GM19452 (cell line): ENCODE measurements around the gene HUNK.
"Not testable (repeated sequence)": the region's sequence is repeated elsewhere in the genome, so short reads cannot be mapped to it uniquely, and the experiment has no call there.

Source experiments
- ATAC-seq: cut with Tn5 transposase; IDR thresholded peaks from one replicate; pipeline ENCODE4 v1.9.1; 2021; ENCODE audit not compliant: unreplicated experiment

Gene HUNK

DNA sequence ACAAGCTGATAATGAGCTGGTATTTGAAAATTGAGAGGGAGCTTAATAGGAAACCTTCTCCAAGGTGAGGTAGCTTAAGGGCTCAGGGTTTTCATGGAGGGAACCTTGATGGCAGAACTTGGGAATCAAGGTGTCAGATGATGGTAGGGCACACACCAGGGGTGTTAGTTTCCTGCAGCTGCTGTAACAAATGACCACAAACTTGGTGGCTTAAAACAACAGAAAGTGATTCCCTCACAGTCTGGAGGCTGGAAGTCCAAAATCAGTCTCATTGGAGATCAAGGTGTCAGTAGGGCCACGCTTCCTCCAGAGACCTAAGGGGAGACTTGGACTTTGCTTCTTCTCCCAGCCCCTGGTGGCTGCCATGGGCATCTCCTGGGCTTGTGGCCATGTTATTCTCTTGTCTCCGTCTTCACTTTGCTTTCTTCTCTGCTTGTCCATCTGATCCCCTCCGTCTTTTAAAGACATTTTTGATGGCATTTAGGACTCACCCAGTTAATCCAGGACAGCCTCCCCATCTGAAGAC, 45.5 kb downstream of the HUNK start:
- ATAC-seq, result no peak

DNA sequence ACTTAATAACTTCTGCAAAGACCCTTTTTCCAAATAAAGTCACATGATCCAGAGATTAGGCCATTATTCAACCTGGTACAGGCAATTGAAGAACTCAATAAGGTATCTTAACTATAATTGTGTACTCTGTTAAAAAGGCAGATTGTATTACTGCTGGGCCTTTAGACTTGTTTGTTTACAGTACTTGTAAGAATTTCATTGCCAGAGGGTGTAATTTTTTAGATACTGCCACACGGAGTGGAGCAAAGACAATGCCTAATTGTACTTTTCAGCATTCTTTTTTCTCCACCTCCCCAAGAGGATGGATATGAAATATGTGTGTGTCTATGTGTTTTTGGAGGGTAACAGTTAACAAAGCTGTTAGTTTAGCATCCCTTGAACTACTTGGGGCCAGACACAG, 47.5 kb downstream of the HUNK start:
- ATAC-seq, result no peak

DNA sequence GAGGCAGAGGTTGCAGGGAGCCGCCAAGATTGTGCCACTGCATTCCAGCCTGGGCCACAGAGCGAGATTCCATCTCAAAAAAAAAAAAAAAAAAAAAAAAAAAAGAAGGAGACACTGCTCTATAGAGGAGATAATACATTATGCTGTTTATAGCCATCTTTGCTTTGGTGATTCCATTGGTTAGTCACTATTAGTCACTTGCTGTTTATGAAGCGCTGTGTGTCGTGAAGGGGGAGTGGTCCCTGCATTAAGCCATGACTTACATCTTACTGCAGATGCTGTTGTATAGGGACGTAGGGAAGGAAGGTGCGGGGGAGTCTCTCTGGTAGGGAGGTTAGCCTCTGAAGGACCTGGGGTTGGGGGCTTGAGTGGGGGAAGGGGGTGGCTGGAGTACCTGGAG, 48.3 kb downstream of the HUNK start:
- ATAC-seq, result no peak

DNA sequence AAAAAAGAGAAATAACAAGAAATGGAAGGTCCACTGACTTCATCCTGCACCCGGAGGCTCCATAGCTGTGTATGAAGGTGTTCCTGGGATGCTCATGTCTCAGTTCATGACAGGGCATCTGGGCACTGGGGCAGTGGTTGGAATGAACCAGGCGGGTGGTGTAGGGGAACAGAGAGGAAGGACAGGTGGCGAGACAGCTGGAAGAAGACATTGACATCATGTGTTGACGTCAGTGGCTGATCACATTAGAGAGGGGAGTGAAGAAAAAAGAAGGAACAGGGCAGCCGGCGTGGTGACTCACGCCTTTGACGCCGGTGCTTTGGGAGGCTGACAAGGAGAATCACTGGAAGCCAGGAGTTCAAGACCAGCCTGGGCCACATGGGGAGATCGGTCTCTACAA, 50.1 kb downstream of the HUNK start:
- ATAC-seq, result no peak

DNA sequence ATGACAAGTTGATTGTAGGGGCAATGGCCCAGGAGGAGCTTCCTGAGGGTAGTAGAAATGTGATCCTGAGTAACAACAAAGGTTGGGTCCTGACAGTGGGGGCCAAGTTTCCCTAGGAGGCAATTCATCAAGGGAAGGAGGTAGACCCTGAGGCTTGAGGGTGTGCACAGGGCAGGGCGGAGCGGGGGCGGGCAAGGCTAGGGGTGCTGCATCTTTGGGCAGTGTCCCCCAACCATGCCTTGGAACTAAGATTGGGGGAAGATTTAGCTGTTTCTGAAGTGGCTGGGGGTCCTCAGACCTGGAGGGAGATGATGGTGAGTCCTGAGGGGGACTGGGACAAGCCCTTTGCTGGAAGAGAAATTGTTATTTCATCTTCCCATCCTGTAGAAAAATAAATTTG, 50.9 kb downstream of the HUNK start:
- ATAC-seq, result no peak

DNA sequence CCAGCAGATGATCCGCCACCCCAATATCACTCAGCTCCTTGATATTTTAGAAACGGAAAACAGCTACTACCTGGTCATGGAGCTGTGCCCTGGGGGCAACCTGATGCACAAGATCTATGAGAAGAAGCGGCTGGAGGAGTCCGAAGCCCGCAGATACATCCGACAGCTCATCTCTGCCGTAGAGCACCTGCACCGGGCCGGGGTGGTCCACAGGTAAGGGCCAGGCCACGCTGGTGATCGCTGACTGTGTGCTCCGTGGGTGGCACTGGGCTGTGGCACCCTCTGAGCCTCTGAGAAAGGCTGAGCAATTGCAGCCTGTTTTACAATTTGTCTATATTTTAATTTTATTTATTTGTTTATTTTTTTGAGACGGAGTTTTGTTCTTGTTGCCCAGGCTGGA, 51.7 kb downstream of the HUNK start:
- ATAC-seq, result no peak

DNA sequence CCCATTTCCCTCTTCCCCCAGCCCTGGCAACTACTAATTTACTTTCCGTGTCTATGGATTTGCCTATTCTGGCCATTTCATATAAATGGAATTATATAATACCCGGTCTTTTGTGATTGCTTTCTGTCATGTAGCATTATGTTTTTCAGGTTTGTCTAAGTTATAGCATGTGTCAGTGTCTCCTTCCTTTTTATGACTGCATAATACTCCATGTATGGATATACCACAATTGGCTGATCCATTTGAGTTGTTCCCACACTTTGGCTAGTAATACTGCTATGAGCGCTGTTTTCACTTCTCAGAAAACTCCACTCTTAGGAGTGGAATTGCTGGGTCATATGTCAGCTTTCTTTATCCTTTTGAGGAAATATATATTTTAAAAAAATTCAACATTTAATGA, 53.7 kb downstream of the HUNK start:
- ATAC-seq, result no peak

DNA sequence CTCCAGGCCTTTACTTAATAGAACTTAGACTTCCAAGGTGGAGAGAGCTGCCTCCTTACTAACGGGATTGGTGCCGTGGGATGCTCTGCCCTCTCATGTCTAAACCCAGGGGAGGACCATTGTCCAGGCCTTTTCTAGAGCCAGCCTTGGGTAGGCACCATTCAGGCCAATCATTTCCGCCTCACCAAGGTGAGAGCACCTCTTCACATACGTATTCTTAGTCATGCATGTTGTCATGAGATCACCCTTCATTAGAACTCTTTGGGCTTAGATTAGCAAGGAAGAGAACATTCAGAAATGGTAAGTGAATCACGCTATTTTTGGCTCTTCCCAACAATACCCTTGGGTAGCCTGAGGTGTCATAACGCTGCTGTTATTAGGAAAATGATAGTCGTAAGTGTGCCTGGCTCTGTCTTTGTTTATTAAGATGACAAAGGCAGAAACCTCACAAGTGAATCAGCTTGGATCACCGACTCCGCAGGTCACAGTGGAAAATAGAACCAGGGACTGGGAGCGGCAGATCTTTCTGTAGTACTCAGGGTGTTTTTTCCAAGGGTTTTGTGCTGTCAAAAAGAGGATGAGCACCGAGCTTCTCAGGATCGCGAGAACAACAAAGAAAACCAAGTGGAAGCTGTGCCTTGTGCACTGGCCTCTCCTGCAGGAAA, 55.0 kb downstream of the HUNK start:
- no peak for ATAC-seq

DNA sequence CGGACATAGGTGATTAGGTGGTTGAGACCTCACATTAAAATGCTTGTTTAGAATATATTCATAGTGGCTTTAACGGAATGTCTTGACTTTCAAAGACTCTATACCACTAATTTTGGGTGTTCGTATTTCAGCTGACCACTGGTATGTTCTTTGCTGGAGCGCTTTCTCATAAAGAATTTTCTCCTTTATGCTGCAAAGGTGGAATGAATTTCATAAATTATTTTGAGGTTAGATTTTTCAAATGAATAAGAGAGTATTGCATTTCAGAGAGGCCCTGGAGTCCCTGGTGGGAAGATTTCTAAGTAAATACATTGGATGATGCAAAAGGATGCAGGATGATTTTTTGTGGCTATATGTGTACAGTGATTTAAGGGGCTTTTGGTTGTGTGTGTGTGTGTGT, 55.8 kb downstream of the HUNK start:
- ATAC-seq, result no peak

DNA sequence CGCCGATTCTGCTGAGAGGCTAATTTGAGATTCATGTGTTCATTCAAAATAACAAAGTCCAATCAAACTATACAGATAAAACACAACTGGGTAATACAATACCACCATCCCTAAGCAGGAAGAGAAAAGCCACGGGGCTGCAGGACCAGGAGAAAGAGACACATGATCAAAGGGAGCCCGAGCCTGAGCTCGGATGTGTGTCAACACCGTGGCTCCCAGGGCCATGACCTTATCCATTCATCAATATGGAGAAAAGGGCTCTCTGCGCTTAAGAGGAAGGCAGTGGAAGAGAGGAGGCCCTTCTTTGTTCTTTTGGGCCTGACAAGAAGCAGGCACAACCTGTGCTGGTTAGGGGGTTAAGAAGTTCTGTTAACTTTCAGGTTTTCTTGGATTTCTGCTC, 56.7 kb downstream of the HUNK start:
- no peak for ATAC-seq

DNA sequence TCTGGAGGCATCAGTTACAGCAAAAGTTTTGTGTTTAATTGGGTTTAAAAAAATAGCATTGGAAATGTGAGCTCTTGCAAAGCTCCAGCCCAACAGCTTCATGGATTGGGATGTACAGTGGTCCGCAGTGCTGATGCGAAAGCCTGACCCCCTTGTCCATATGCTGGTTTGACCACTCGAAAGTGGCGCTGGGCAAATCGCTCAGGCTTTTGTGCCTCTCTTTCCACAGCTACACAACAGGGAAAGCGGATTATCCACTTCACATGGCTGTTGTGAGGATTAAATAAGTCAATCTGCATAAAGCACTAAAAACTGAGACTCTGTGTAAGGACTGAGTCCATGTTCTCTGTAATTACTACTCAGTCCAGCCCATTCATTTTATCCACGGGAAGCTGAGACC, 57.2 kb downstream of the HUNK start:
- ATAC-seq, result no peak

DNA sequence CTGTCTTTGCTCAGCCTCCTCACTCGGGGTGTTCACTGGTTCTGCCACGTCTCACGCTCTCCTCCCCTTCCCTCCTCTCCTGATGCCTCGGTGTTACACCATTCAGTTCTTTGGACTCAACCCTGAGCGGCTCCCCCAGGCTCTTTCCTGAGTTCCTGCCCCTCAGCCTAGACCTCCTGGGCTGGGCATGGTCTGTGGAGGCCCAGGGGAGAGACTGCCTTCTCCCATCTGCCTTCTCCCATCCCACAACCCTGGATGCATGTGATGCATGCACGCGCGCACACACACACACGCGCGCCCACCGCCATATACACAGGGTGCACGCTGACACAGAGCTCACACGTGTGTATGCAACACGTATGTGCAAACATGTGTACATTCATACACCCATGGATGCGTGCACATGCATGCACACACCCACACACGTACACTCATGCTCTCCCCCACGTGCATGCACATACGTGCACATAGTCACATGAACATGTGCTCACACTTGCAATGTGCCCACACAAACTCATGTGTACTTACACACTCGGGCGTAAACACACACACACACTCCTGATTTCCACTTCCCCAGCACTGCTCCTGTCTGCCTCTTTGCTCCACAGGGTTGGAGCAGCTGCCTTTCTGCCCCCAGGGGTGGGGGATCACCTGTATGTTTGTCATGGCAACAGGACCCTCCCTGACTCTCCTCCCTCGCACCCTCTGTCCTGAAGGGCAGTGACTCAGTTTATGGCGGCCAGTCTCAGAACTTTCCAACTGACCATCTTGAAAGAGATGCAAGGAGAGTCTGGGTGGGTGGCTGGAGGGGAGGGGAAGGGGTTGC, 59.0 kb downstream of the HUNK start:
- ATAC-seq, result no peak

DNA sequence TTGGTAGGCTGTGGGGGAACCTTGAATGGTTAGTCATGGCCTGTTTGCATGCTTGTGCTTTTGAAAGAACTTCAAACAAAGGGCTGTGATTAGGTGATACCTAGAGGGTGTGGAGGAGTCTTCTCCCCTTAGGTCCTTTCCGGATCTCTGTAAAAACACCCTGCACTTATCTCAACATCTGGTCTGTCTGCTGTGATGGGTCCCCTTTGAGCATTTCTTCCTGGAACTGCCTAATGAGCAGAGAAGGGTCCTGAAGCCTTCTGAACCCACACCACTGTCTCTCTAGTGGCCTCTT, 59.6 kb downstream of the HUNK start:
- no peak for ATAC-seq

DNA sequence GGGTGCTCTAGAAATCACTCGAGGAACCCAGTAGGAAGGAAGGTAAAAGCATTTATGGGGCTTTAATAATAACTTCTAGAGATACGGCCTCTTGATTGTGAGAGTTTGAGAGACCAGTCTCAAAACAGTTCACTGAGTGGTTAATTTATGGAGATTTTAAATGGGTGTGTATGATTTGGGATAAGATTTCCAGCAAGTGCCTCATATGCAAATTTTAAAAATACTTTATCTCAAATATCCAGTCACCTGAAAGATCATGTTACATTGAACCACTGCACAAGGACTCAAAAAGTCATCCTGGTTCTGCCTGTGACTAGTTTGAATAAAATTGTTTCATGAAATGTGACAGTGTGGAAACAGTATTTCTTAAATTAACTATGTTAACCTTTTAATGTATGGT, 64.5 kb downstream of the HUNK start:
- ATAC-seq, result no peak

DNA sequence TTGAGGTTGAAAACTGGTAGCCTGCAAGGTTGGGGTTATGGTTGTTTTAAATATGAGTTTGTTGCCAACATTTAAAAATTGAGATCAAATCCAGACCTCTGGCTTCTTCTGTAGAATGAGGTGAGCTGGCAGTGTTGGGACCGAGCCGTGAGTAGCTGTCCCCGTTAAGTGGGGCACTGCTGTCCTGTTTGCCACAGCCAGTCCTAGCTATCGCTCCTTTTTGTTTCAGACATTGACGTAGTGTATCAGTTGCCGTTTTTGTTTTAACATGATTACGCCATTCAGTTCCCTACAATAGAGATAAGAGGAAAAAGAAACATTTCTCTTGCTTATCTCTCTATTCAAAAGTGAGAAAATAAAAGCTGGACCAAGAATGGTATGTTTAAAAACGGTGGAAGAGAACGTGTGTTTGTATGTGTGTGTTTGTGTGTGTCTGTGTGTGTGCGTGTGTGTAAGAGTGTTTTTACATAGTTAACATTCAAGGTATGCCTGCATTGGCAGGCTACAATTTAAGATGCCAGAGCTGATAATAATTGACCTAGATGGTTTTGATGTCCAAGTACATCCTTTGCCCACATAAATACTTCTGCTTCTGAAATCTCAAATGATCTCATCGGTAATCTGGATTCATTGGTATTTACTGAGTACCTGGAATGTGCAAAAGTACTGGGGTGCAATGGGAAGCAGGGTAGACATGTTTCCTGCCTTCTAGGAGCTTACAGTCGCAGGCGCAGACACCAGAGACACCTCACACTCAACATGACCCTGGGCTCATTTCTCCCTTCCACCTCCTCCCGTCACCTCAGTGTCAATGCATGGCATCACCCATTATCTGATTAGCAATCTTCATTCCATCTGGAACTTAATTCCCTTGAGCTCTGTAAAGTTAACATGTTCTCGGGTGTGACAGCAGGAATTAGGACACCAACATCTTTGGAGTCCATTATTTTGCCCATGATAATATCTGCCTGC, 65.8 kb downstream of the HUNK start:
- no peak for ATAC-seq

DNA sequence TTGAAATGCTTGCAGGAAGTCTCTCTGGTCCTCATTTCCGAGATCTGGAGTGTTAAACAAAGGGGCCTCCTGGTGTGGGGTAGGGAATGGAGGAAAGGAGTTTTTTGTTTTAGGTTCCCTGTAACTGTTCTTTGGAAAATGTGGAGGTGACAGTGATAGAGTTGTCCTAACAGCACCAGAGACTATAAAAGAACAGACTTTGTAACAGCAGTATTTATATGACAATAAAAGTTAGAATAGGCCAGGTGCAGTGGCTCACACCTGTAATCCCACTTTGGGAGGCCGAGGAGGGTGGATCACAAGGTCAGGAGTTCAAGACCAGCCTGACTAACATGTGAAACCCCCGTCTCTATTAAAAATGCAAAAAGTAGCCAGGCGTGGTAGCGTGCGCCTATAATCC, 68.9 kb downstream of the HUNK start:
- ATAC-seq, result no peak

DNA sequence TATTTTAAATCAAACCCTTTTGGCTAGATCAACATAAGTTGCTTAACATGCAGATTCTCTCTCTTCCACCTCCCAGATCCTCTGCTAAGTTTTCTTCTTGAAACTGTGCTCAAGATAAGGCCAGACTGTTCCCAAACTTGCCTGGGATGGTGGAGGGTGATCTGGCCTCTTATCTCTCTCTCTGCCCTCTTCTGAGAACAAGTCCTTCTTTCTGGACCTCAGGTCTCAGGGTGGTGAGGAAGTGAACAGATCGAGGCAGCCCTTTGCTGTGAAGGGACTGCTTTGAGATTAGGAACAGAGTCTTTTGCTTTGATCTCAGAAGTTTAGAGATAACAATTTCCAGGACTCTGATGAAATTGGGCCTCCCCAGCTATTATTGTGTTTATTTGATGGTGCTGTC, 70.7 kb downstream of the HUNK start:
- ATAC-seq, result no peak

DNA sequence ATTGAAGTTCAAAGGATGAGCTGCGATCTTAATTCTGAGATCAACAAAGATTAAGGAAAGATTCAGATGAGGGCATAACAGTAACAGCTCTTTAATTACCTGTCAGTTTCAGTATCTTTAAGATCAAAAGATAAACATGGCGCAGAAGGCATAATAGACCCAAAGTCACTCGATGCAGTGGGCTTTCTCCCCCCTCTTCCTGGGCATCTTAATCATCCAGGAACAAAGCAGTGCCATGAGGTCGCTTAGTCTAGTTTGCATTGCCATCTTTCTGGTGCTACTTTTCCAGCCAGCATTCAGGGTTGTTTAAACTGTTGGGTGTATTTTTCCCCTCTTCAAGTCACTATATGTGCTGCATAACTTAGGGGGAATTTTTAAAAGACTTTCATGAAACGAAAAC, 72.3 kb downstream of the HUNK start:
- ATAC-seq, result no peak

DNA sequence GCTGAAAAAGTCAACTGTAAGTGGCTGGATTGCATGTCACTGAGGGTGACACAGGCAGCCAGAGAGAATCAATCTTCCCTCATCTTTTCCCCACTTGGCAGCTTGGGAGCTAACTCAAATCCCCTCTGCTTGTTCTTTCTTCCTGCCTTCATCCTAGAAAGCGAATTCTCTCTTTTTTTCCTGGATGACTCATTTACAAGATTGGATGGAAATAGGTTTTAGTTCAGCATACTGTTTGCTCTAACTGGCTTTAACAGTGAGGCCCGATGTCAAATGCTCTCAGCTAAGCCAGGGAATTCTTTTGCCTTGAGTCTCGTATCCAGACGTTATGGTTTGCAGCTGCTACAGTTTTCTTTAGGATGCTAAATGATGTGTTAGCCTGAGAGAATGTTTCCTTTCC, 72.7 kb downstream of the HUNK start:
- no peak for ATAC-seq

DNA sequence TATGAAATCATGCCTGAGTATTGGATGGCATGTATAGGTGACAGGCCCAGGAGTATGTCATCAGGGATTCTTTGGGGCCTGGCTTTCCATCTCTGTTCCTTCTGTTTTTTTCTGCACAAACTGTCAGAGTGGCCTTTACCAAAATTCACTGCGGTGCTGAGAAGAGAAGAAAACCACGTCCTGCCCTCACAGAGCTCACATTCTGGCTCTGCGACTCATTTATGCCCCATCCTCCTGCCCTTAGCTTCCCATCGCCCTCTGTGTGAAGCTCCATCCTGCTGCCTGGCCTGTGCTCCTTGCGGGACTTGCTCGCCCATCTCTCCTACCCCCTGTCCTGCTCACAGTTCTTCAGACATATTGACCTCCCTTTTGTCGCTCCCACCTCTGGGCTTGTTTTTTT, 73.4 kb downstream of the HUNK start:
- ATAC-seq, result no peak

DNA sequence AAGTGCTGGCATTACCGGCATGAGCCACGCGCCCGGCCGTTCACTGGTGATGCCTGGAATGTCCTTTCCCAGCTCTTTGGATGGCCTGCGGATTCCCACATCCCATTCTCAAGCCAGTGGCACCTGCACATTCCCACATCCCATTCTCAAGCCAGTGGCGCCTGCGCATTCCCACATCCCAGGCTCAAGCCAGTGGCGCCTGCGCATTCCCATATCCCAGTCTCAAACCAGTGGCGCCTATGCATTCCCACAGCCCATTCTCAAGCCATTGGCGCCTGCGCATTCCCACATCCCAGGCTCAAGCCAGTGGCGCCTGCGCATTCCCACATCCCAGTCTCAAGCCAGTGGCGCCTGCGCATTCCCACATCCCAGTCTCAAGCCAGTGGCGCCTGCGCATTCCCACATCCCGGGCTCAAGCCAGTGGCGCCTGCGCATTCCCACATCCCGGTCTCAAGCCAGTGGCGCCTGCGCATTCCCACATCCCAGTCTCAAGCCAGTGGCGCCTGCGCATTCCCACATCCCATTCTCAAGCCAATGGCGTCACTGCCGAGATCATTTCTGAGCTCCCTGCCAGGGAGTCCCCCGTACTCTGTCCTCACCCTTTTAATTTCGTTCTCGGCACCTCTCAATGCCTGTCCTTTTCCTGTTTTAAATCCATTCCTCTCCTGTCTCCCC, 74.2 kb downstream of the HUNK start:
- not testable (repeated sequence) for ATAC-seq
